ENCODE measurements around the gene BNIP5. TPM values are rescaled to one million over a fixed set of nuclear protein-coding genes. Genes with fewer than 3 reads are reported as not detected.

BNIP5 gene
- total RNA-seq, 6 experiments from 2014 or later: not detected

DNA sequence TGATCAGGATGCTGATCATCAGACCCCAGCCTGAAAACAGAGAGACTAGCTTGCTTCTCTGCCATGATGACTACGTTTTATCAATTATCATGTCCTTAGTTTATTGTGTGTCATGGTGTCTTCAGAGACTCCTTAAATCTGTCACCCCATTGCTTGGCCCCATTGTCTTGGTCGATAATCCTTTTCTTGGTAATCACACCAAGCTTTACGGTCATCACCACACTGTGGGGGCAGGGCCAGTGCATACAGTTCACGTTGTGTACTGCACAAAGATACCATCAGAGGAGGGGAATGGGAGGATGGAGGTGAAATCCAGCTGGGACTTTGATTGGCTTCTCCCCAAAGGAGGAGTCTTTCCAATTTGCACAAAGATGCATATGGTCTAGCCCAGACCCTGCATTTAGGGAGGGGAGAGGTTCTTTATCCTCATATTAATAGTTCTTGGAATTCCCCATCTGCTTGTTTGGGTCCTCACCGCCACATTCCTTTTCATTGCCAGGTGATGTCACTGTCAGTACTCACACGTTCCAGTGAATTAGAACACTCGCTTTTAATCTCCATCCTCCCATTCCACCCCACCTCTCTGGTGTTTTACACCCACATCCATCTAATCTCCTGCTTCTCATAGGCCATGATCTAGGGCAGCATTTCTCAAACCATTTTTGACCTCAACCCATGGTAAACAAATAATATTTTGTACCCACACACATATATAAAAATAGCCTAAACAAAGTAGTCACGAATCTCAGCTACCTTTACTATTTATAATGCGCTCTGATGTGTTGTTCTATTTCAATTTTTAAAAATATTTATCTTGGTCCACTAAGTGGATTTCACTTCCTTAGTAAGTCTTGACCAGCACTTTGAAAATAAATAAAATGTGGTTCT, 45.1 kb upstream of the BNIP5 start:
- TF ChIP-seq, protein P1, sequence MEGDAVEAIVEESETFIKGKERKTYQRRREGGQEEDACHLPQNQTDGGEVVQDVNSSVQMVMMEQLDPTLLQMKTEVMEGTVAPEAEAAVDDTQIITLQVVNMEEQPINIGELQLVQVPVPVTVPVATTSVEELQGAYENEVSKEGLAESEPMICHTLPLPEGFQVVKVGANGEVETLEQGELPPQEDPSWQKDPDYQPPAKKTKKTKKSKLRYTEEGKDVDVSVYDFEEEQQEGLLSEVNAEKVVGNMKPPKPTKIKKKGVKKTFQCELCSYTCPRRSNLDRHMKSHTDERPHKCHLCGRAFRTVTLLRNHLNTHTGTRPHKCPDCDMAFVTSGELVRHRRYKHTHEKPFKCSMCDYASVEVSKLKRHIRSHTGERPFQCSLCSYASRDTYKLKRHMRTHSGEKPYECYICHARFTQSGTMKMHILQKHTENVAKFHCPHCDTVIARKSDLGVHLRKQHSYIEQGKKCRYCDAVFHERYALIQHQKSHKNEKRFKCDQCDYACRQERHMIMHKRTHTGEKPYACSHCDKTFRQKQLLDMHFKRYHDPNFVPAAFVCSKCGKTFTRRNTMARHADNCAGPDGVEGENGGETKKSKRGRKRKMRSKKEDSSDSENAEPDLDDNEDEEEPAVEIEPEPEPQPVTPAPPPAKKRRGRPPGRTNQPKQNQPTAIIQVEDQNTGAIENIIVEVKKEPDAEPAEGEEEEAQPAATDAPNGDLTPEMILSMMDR (IDR thresholded peaks at IDR 0.05): no peak
- TF ChIP-seq POLR2A (IDR thresholded peaks at IDR 0.05): no peak
- Histone ChIP-seq H3K4me3 (no peak overlapping the region), H3K27me3 (no peaks in the 10 kb centered on the region), H3K9me3 (no peaks in the 10 kb centered on the region), H3K36me3 (no peaks in the 10 kb centered on the region), H3K27ac (no peak overlapping the region), H3K4me1 (peaks cover 0 to 19% (median 4%) of the 10 kb centered on the region in 4 donors)
- intact Hi-C loops (cut with DNase I): no loop called here
- DNase-seq (no peak), ATAC-seq (no peak)
- WGBS (ENCODE audit: insufficient coverage, low coverage, low lambda C conversion rate, missing lambda C conversion rate): 79% methylated on average over 9 of the region's 9 CpGs

DNA sequence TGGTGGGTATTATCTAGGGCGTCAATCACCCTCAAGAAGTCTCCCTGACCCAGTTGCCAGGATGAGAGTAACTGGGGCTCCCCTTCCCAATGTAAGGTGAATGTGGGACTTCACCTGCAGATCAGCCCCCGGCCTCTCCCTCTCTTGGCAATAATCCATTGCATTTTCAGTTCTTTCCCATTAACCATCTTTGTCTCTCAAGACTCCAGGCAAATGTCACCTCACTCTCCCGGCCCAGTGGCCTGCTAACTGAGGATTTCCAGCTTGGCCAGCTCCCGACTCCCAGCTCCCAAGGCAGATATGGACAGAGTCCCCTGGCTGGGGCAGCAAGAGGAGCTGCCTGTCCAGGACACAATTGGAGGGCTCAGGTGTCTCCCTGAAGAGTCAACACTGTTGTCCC, 43.5 kb upstream of the BNIP5 start:
- Histone ChIP-seq H3K27me3 (no peaks in the 10 kb centered on the region), H3K9me3 (no peaks in the 10 kb centered on the region), H3K4me3 (no peak overlapping the region), H3K36me3 (no peaks in the 10 kb centered on the region), H3K27ac (no peak overlapping the region), H3K4me1 (peaks cover 0 to 21% (median 4%) of the 10 kb centered on the region in 4 donors)
- intact Hi-C loops (cut with DNase I): no loop called here
- no peak for TF ChIP-seq POLR2A (IDR thresholded peaks at IDR 0.05)
- TF ChIP-seq, protein P1 (IDR thresholded peaks at IDR 0.05): no peak
- no peak for ATAC-seq
- DNase-seq: no peak
- WGBS (ENCODE audit: insufficient coverage, low coverage, low lambda C conversion rate, missing lambda C conversion rate): no CpG with 5 or more reads among the region's 4 CpGs

DNA sequence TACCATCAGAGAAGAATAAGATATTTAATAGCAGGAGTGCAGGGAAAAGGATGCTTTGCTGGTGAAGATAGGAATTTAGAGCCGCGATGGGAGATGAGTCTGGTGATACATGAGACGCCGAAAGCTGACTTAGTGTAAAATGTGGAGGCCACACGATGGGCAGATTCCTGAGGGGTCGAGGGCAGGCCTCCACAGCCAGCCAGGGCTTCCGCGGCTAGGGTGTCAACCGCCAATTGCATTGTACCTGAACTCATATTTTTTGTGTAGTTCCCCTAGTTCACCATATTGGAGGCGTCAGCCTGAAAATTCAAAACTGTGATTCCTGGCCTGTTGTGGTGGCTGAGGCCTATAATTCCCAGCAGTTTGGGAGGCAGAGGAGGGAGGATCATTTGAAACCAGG, 42.2 kb upstream of the BNIP5 start:
- no peak overlapping the region for H3K4me3 ChIP-seq
- peaks cover 0 to 21% (median 4%) of the 10 kb centered on the region in 4 donors for H3K4me1 ChIP-seq
- H3K36me3 ChIP-seq: no peaks in the 10 kb centered on the region
- intact Hi-C loops (cut with DNase I): no loop called here
- no peaks in the 10 kb centered on the region for H3K9me3 ChIP-seq
- ATAC-seq: no peak
- 92% methylated on average over 8 of the region's 10 CpGs for WGBS (ENCODE audit: insufficient coverage, low coverage, low lambda C conversion rate, missing lambda C conversion rate)
- DNase-seq: peak in 1 of 3 donors; percentile 15
- H3K27me3 ChIP-seq: no peaks in the 10 kb centered on the region
- no peak for TF ChIP-seq POLR2A (IDR thresholded peaks at IDR 0.05)
- TF ChIP-seq, protein P1 (IDR thresholded peaks at IDR 0.05): no peak
- no peak overlapping the region for H3K27ac ChIP-seq

DNA sequence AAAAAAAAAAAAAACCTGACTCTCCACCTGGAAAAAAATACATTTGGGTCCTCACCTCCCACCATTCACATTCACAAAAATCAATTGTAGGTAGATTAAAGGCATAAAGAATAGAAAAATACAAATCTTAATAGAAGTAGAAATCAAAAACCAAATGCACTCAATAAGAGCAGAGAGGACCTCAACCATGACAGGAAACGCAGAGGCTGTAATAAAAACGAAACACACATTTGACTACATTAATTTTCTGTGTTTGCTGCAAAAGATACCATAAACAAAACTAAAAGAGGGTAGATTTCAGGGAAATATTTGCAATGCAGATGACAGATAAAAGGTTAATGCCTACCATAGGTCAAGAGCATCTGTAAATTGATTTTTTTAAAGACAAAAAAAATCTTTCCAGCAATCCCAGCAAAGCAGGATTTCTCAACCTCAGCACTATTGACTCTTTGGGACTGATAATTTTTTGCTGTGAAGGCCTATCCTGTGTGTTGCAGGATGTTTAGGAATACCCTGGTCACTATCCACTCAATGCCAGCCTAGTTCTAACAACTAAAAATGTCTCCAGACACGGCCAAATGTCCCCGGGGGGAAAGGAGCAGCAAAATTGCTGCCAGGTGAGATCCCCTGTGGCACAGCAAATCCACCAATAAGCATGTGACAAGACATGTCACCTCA, 41.7 kb upstream of the BNIP5 start:
- DNase-seq (peak in 1 of 3 donors; percentile 29), ATAC-seq (peak; percentile 28 to 67 (median 62))
- no peaks in the 10 kb centered on the region for H3K27me3 ChIP-seq
- H3K27ac ChIP-seq: no peak overlapping the region
- WGBS (ENCODE audit: insufficient coverage, low coverage, low lambda C conversion rate, missing lambda C conversion rate): 40% methylated on average over 4 of the region's 4 CpGs
- TF ChIP-seq POLR2A (IDR thresholded peaks at IDR 0.05): no peak
- TF ChIP-seq, protein P1 (IDR thresholded peaks at IDR 0.05): no peak
- intact Hi-C loops (cut with DNase I): no loop called here
- peaks cover 0 to 21% (median 4%) of the 10 kb centered on the region in 4 donors for H3K4me1 ChIP-seq
- H3K9me3 ChIP-seq: no peaks in the 10 kb centered on the region
- H3K4me3 ChIP-seq: no peak overlapping the region
- no peaks in the 10 kb centered on the region for H3K36me3 ChIP-seq

All from right lobe of liver (tissue), 6 donors.